Renal pelvis (tissue), 3 donors: ENCODE measurements around the gene RPL35. TPM values are rescaled to one million over a fixed set of nuclear protein-coding genes. Genes with fewer than 3 reads are reported as not detected.

Experiments
- polyA plus RNA-seq, 3 donors: library from polyadenylated mRNA; unstranded; fragments of 120-200 nt; gene quantifications; one replicate each; pipeline ENCODE4 v1.2.1, GENCODE V29; 2013; ENCODE audit not compliant: insufficient read length in 3 of 3

Gene RPL35
- polyA plus RNA-seq, 3 donors = 745 to 1,130 (median 1,078) TPM

Other genes starting within 250 kb of the RPL35 start
- 1 to 10 TPM; 1.0 to 1.9 (median 1.6) TPM for gene NR6A1, start 90.6 kb downstream of the RPL35 start, polyA plus RNA-seq
- 10 to 100 TPM; 24.6 to 27.6 (median 25.1) TPM for gene OLFML2A, start 84.8 kb downstream of the RPL35 start, polyA plus RNA-seq
- gene WDR38, start 8.5 kb downstream of the RPL35 start, polyA plus RNA-seq = under 1 TPM; 0.41 to 0.59 (median 0.44) TPM
- 10 to 100 TPM; 35.1 to 38.8 (median 36.5) TPM for gene ARPC5L, start 173 bp upstream of the RPL35 start, polyA plus RNA-seq
- gene GOLGA1, start 79.1 kb upstream of the RPL35 start, polyA plus RNA-seq = 10 to 100 TPM; 15.3 to 21.9 (median 16.5) TPM